Measurements from ENCODE around the gene GGA3.

- TF ChIP-seq CTCF (IDR thresholded peaks at IDR 0.05), result no peak
- TF ChIP-seq POLR2A (IDR thresholded peaks at IDR 0.05), result no peak
These were observed 69.8 kb downstream of the GGA3 start for GRCh38 chr17:75191584-75191983.
